Neural cell (in vitro differentiated cells): ENCODE measurements around the gene LFNG. TPM values are rescaled to one million over a fixed set of nuclear protein-coding genes. Genes with fewer than 3 reads are reported as not detected.

ENCODE experiments used
- H2AFZ ChIP-seq: fragments of 200-600, 300-800 bp; sonication (generic), shearing (Covaris generic); 2 replicates; pipeline ENCODE4 v1.6.0; 2014; ENCODE audit warnings: low read depth, mild to moderate bottlenecking, antibody characterized with exemption, low read length, moderate library complexity
- H3F3A ChIP-seq: fragments of 200-600 bp; shearing (Covaris generic); 2 replicates; pipeline ENCODE4 v1.6.1; 2016; ENCODE audit warnings: mild to moderate bottlenecking, moderate library complexity, mixed read lengths, antibody characterized with exemption, low read length; ENCODE audit not compliant: insufficient read depth, poor library complexity, severe bottlenecking
- H3K27ac ChIP-seq: fragments of 200-600, 300-800 bp; sonication (generic), shearing (Covaris generic); 2 replicates; pipeline ENCODE4 v1.5.1; 2014; ENCODE audit warnings: mild to moderate bottlenecking, low read length, moderate library complexity
- H3K27me3 ChIP-seq: fragments of 300-800, 200-600 bp; sonication (generic), shearing (Covaris generic); 2 replicates; pipeline ENCODE4 v1.6.0; 2014; ENCODE audit warnings: mild to moderate bottlenecking, low read depth, low read length, moderate library complexity; ENCODE audit not compliant: insufficient read depth
- H3K36me3 ChIP-seq: fragments of 300-800, 200-600 bp; sonication (generic), shearing (Covaris generic); 2 replicates; pipeline ENCODE4 v1.5.1; 2014; ENCODE audit warnings: mild to moderate bottlenecking, antibody characterized with exemption, low read length, moderate library complexity; ENCODE audit not compliant: insufficient read depth
- H3K4me2 ChIP-seq: fragments of 300-800, 200-600 bp; sonication (generic), shearing (Covaris generic); 2 replicates; pipeline ENCODE4 v1.6.0; 2014; ENCODE audit warnings: mild to moderate bottlenecking, low read length
- H3K4me3 ChIP-seq: fragments of 300-800, 200-600 bp; sonication (generic), shearing (Covaris generic); 2 replicates; pipeline ENCODE4 v1.5.1; 2014; ENCODE audit warnings: mild to moderate bottlenecking, low read length, moderate library complexity
- H3K79me2 ChIP-seq: fragments of 200-600 bp; shearing (Covaris generic); replicated peaks from 2 replicates; pipeline ENCODE4 v1.6.0; 2014; ENCODE audit warnings: mild to moderate bottlenecking, low read length, moderate library complexity; ENCODE audit not compliant: insufficient read depth
- H3K9ac ChIP-seq: fragments of 300-800, 200-600 bp; sonication (generic), shearing (Covaris generic); 2 replicates; pipeline ENCODE4 v1.6.1; 2016; ENCODE audit warnings: mild to moderate bottlenecking, low read length, mixed read lengths
- H3K9me2 ChIP-seq: fragments of 200-600 bp; shearing (Covaris generic); 2 replicates; pipeline ENCODE4 v1.6.1; 2016; ENCODE audit warnings: mild to moderate bottlenecking, low read length, mixed read lengths; ENCODE audit not compliant: insufficient read depth
- H3K9me3 ChIP-seq: fragments of 200-600, 300-800 bp; sonication (generic), shearing (Covaris generic); 2 replicates; pipeline ENCODE4 v1.6.1; 2016; ENCODE audit warnings: mild to moderate bottlenecking, mixed run types, low read length, moderate library complexity, mixed read lengths
- H4K20me1 ChIP-seq: fragments of 200-600 bp; shearing (Covaris generic); 2 replicates; pipeline ENCODE4 v1.6.1; 2016; ENCODE audit warnings: mild to moderate bottlenecking, mixed run types; ENCODE audit not compliant: insufficient read depth
- CTCF ChIP-seq: fragments of 450-650 bp; IDR thresholded peaks from 2 replicates; pipeline ENCODE4 v1.5.1; 2014; ENCODE audit warnings: antibody characterized with exemption, mild to moderate bottlenecking, moderate library complexity; ENCODE audit not compliant: poor library complexity, severe bottlenecking
- EP300 ChIP-seq: fragments of 450-650 bp; conservative IDR thresholded peaks from 2 replicates; pipeline ENCODE4 v1.6.1; 2014; ENCODE audit warnings: antibody characterized with exemption, mild to moderate bottlenecking, moderate library complexity; ENCODE audit not compliant: poor library complexity, severe bottlenecking
- EZH2 ChIP-seq: fragments of 200-600, 300-800 bp; shearing (Covaris generic), sonication (generic); IDR thresholded peaks from 2 replicates; pipeline ENCODE4 v1.6.1; 2014; ENCODE audit warnings: antibody characterized with exemption, low read length, borderline replicate concordance, mild to moderate bottlenecking; ENCODE audit not compliant: insufficient read depth, poor library complexity, severe bottlenecking
- MXI1 ChIP-seq: fragments of 450-650 bp; conservative IDR thresholded peaks from 2 replicates; pipeline ENCODE4 v1.6.1; 2014; ENCODE audit warnings: antibody characterized with exemption, mild to moderate bottlenecking; ENCODE audit not compliant: poor library complexity, severe bottlenecking
- POLR2AphosphoS5 ChIP-seq: IDR thresholded peaks from 2 replicates; pipeline ENCODE4 v1.6.1; 2012
- RAD21 ChIP-seq: fragments of 450-650 bp; conservative IDR thresholded peaks from 2 replicates; pipeline ENCODE4 v1.6.1; 2014; ENCODE audit warnings: antibody characterized with exemption, mild to moderate bottlenecking, moderate library complexity
- REST ChIP-seq: IDR thresholded peaks from 2 replicates; pipeline ENCODE4 v1.6.1; 2012; ENCODE audit warnings: borderline replicate concordance
- SMC3 ChIP-seq: fragments of 450-650 bp; conservative IDR thresholded peaks from 2 replicates; pipeline ENCODE4 v1.6.1; 2014; ENCODE audit warnings: antibody characterized with exemption, mild to moderate bottlenecking, moderate library complexity; ENCODE audit not compliant: poor library complexity
- TAF1 ChIP-seq: IDR thresholded peaks from 2 replicates; pipeline ENCODE4 v1.6.1; 2012; ENCODE audit warnings: low read depth
- polyA plus RNA-seq: library from polyadenylated mRNA; depleted of rRNA; stranded (reverse); fragments of >200 nt; gene quantifications from 2 replicates; pipeline ENCODE4 v1.2.3, GENCODE V29; 2014

Gene LFNG
- polyA plus RNA-seq, 1 donor from 2014 or later, result 0.30 TPM

- H3K9me3 ChIP-seq, result no peaks in the 10 kb centered on the region
- H3K27ac ChIP-seq, result no peak overlapping the region
- H3K79me2 ChIP-seq, result no peaks in the 10 kb centered on the region
- no peak overlapping the region for H3K4me2 ChIP-seq
- no peaks in the 10 kb centered on the region for H3F3A ChIP-seq
- no peak overlapping the region for H3K9ac ChIP-seq
- TF ChIP-seq CTCF, result no peak
- no peak for TF ChIP-seq EZH2
- TF ChIP-seq SMC3, result no peak
- no peak for TF ChIP-seq POLR2AphosphoS5
- no peak for TF ChIP-seq TAF1
- no peak for TF ChIP-seq RAD21
- no peak for TF ChIP-seq REST
- no peak for TF ChIP-seq EP300
- no peak for TF ChIP-seq MXI1
- no peak overlapping the region for H2AFZ ChIP-seq
- H3K4me3 ChIP-seq, result no peak overlapping the region
- no peaks in the 10 kb centered on the region for H3K9me2 ChIP-seq
- H3K27me3 ChIP-seq, result no peaks in the 10 kb centered on the region
- H3K36me3 ChIP-seq, result no peaks in the 10 kb centered on the region
- H4K20me1 ChIP-seq, result no peaks in the 10 kb centered on the region
Measured at GRCh38 chr7:2487586-2488271, 31.8 kb upstream of the LFNG start.

- Histone ChIP-seq H3K27ac (no peak overlapping the region), H2AFZ (no peak overlapping the region), H3K27me3 (no peaks in the 10 kb centered on the region), H3K9me2 (no peaks in the 10 kb centered on the region), H3F3A (no peaks in the 10 kb centered on the region), H4K20me1 (no peaks in the 10 kb centered on the region), H3K9ac (no peak overlapping the region), H3K79me2 (no peaks in the 10 kb centered on the region), H3K36me3 (no peaks in the 10 kb centered on the region), H3K9me3 (no peaks in the 10 kb centered on the region), H3K4me2 (no peak overlapping the region), H3K4me3 (no peak overlapping the region)
- TF ChIP-seq POLR2AphosphoS5, result no peak
- no peak for TF ChIP-seq EZH2
- no peak for TF ChIP-seq TAF1
Measured at GRCh38 chr7:2488272-2488645, 31.3 kb upstream of the LFNG start.
